Neural cell (in vitro differentiated cells): ENCODE data around the gene SMG6. TPM values are rescaled to one million over a fixed set of nuclear protein-coding genes. Genes with fewer than 3 reads are reported as not detected.
A peak's percentile ranks its signal among the peaks of the same experiment; 100 is the strongest.

ENCODE experiments used
- H2AFZ ChIP-seq: fragments of 200-600, 300-800 bp; sonication (generic), shearing (Covaris generic); 2 replicates; pipeline ENCODE4 v1.6.0; 2014; ENCODE audit warnings: low read depth, mild to moderate bottlenecking, antibody characterized with exemption, low read length, moderate library complexity
- H3F3A ChIP-seq: fragments of 200-600 bp; shearing (Covaris generic); 2 replicates; pipeline ENCODE4 v1.6.1; 2016; ENCODE audit warnings: mild to moderate bottlenecking, moderate library complexity, mixed read lengths, antibody characterized with exemption, low read length; ENCODE audit not compliant: insufficient read depth, poor library complexity, severe bottlenecking
- H3K27ac ChIP-seq: fragments of 200-600, 300-800 bp; sonication (generic), shearing (Covaris generic); 2 replicates; pipeline ENCODE4 v1.5.1; 2014; ENCODE audit warnings: mild to moderate bottlenecking, low read length, moderate library complexity
- H3K27me3 ChIP-seq: fragments of 300-800, 200-600 bp; sonication (generic), shearing (Covaris generic); 2 replicates; pipeline ENCODE4 v1.6.0; 2014; ENCODE audit warnings: mild to moderate bottlenecking, low read depth, low read length, moderate library complexity; ENCODE audit not compliant: insufficient read depth
- H3K36me3 ChIP-seq: fragments of 300-800, 200-600 bp; sonication (generic), shearing (Covaris generic); 2 replicates; pipeline ENCODE4 v1.5.1; 2014; ENCODE audit warnings: mild to moderate bottlenecking, antibody characterized with exemption, low read length, moderate library complexity; ENCODE audit not compliant: insufficient read depth
- H3K4me2 ChIP-seq: fragments of 300-800, 200-600 bp; sonication (generic), shearing (Covaris generic); 2 replicates; pipeline ENCODE4 v1.6.0; 2014; ENCODE audit warnings: mild to moderate bottlenecking, low read length
- H3K4me3 ChIP-seq: fragments of 300-800, 200-600 bp; sonication (generic), shearing (Covaris generic); 2 replicates; pipeline ENCODE4 v1.5.1; 2014; ENCODE audit warnings: mild to moderate bottlenecking, low read length, moderate library complexity
- H3K79me2 ChIP-seq: fragments of 200-600 bp; shearing (Covaris generic); replicated peaks from 2 replicates; pipeline ENCODE4 v1.6.0; 2014; ENCODE audit warnings: mild to moderate bottlenecking, low read length, moderate library complexity; ENCODE audit not compliant: insufficient read depth
- H3K9ac ChIP-seq: fragments of 300-800, 200-600 bp; sonication (generic), shearing (Covaris generic); 2 replicates; pipeline ENCODE4 v1.6.1; 2016; ENCODE audit warnings: mild to moderate bottlenecking, low read length, mixed read lengths
- H3K9me2 ChIP-seq: fragments of 200-600 bp; shearing (Covaris generic); 2 replicates; pipeline ENCODE4 v1.6.1; 2016; ENCODE audit warnings: mild to moderate bottlenecking, low read length, mixed read lengths; ENCODE audit not compliant: insufficient read depth
- H3K9me3 ChIP-seq: fragments of 200-600, 300-800 bp; sonication (generic), shearing (Covaris generic); 2 replicates; pipeline ENCODE4 v1.6.1; 2016; ENCODE audit warnings: mild to moderate bottlenecking, mixed run types, low read length, moderate library complexity, mixed read lengths
- H4K20me1 ChIP-seq: fragments of 200-600 bp; shearing (Covaris generic); 2 replicates; pipeline ENCODE4 v1.6.1; 2016; ENCODE audit warnings: mild to moderate bottlenecking, mixed run types; ENCODE audit not compliant: insufficient read depth
- EP300 ChIP-seq: fragments of 450-650 bp; conservative IDR thresholded peaks from 2 replicates; pipeline ENCODE4 v1.6.1; 2014; ENCODE audit warnings: antibody characterized with exemption, mild to moderate bottlenecking, moderate library complexity; ENCODE audit not compliant: poor library complexity, severe bottlenecking
- EZH2 ChIP-seq: fragments of 200-600, 300-800 bp; shearing (Covaris generic), sonication (generic); IDR thresholded peaks from 2 replicates; pipeline ENCODE4 v1.6.1; 2014; ENCODE audit warnings: antibody characterized with exemption, low read length, borderline replicate concordance, mild to moderate bottlenecking; ENCODE audit not compliant: insufficient read depth, poor library complexity, severe bottlenecking
- MXI1 ChIP-seq: fragments of 450-650 bp; conservative IDR thresholded peaks from 2 replicates; pipeline ENCODE4 v1.6.1; 2014; ENCODE audit warnings: antibody characterized with exemption, mild to moderate bottlenecking; ENCODE audit not compliant: poor library complexity, severe bottlenecking
- POLR2AphosphoS5 ChIP-seq: IDR thresholded peaks from 2 replicates; pipeline ENCODE4 v1.6.1; 2012
- RAD21 ChIP-seq: fragments of 450-650 bp; conservative IDR thresholded peaks from 2 replicates; pipeline ENCODE4 v1.6.1; 2014; ENCODE audit warnings: antibody characterized with exemption, mild to moderate bottlenecking, moderate library complexity
- SMC3 ChIP-seq: fragments of 450-650 bp; conservative IDR thresholded peaks from 2 replicates; pipeline ENCODE4 v1.6.1; 2014; ENCODE audit warnings: antibody characterized with exemption, mild to moderate bottlenecking, moderate library complexity; ENCODE audit not compliant: poor library complexity
- TAF1 ChIP-seq: IDR thresholded peaks from 2 replicates; pipeline ENCODE4 v1.6.1; 2012; ENCODE audit warnings: low read depth
- polyA plus RNA-seq: library from polyadenylated mRNA; depleted of rRNA; stranded (reverse); fragments of >200 nt; gene quantifications from 2 replicates; pipeline ENCODE4 v1.2.3, GENCODE V29; 2014
- TF ChIP-seq, protein P1 (sequence below): IDR thresholded peaks from 2 replicates; pipeline ENCODE4 v1.6.1; 2012; ENCODE audit warnings: borderline replicate concordance
- TF ChIP-seq, protein P2 (sequence below): fragments of 450-650 bp; IDR thresholded peaks from 2 replicates; pipeline ENCODE4 v1.5.1; 2014; ENCODE audit warnings: antibody characterized with exemption, mild to moderate bottlenecking, moderate library complexity; ENCODE audit not compliant: poor library complexity, severe bottlenecking

SMG6 gene
- polyA plus RNA-seq, 1 donor from 2014 or later: 13.9 TPM

- H3K9me3 ChIP-seq: no peaks in the 10 kb centered on the region
- no peaks in the 10 kb centered on the region for H3F3A ChIP-seq
- no peak overlapping the region for H3K4me2 ChIP-seq
- no peaks in the 10 kb centered on the region for H4K20me1 ChIP-seq
- no peaks in the 10 kb centered on the region for H3K9me2 ChIP-seq
- peaks cover 48% of the 10 kb centered on the region for H3K27me3 ChIP-seq
- H3K4me3 ChIP-seq: no peak overlapping the region
- H3K27ac ChIP-seq: no peak overlapping the region
- H3K9ac ChIP-seq: peak overlapping the region; percentile 67
- H3K36me3 ChIP-seq: no peaks in the 10 kb centered on the region
- H2AFZ ChIP-seq: no peak overlapping the region
- peaks cover 3% of the 10 kb centered on the region for H3K79me2 ChIP-seq
- no peak for TF ChIP-seq SMC3
- TF ChIP-seq EZH2: no peak
- TF ChIP-seq, protein P1, sequence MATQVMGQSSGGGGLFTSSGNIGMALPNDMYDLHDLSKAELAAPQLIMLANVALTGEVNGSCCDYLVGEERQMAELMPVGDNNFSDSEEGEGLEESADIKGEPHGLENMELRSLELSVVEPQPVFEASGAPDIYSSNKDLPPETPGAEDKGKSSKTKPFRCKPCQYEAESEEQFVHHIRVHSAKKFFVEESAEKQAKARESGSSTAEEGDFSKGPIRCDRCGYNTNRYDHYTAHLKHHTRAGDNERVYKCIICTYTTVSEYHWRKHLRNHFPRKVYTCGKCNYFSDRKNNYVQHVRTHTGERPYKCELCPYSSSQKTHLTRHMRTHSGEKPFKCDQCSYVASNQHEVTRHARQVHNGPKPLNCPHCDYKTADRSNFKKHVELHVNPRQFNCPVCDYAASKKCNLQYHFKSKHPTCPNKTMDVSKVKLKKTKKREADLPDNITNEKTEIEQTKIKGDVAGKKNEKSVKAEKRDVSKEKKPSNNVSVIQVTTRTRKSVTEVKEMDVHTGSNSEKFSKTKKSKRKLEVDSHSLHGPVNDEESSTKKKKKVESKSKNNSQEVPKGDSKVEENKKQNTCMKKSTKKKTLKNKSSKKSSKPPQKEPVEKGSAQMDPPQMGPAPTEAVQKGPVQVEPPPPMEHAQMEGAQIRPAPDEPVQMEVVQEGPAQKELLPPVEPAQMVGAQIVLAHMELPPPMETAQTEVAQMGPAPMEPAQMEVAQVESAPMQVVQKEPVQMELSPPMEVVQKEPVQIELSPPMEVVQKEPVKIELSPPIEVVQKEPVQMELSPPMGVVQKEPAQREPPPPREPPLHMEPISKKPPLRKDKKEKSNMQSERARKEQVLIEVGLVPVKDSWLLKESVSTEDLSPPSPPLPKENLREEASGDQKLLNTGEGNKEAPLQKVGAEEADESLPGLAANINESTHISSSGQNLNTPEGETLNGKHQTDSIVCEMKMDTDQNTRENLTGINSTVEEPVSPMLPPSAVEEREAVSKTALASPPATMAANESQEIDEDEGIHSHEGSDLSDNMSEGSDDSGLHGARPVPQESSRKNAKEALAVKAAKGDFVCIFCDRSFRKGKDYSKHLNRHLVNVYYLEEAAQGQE: no peak
- no peak for TF ChIP-seq POLR2AphosphoS5
- no peak for TF ChIP-seq TAF1
- TF ChIP-seq, protein P2, sequence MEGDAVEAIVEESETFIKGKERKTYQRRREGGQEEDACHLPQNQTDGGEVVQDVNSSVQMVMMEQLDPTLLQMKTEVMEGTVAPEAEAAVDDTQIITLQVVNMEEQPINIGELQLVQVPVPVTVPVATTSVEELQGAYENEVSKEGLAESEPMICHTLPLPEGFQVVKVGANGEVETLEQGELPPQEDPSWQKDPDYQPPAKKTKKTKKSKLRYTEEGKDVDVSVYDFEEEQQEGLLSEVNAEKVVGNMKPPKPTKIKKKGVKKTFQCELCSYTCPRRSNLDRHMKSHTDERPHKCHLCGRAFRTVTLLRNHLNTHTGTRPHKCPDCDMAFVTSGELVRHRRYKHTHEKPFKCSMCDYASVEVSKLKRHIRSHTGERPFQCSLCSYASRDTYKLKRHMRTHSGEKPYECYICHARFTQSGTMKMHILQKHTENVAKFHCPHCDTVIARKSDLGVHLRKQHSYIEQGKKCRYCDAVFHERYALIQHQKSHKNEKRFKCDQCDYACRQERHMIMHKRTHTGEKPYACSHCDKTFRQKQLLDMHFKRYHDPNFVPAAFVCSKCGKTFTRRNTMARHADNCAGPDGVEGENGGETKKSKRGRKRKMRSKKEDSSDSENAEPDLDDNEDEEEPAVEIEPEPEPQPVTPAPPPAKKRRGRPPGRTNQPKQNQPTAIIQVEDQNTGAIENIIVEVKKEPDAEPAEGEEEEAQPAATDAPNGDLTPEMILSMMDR: no peak
- TF ChIP-seq MXI1: no peak
- no peak for TF ChIP-seq RAD21
- no peak for TF ChIP-seq EP300
These were observed 251.5 kb downstream of the SMG6 start for GRCh38 chr17:2051933-2052559.

- Histone ChIP-seq H3K36me3 (no peaks in the 10 kb centered on the region), H3K27me3 (peaks cover 42% of the 10 kb centered on the region), H3K4me3 (peak overlapping the region; percentile 68), H3K9me3 (no peaks in the 10 kb centered on the region), H3F3A (no peaks in the 10 kb centered on the region), H3K79me2 (peaks cover 3% of the 10 kb centered on the region), H3K9ac (peak overlapping the region; percentile 67), H2AFZ (no peak overlapping the region), H3K9me2 (no peaks in the 10 kb centered on the region), H3K4me2 (no peak overlapping the region), H4K20me1 (no peaks in the 10 kb centered on the region), H3K27ac (no peak overlapping the region)
- no peak for TF ChIP-seq TAF1
- TF ChIP-seq EP300: no peak
- TF ChIP-seq SMC3: no peak
- TF ChIP-seq, protein P2: no peak
- TF ChIP-seq POLR2AphosphoS5: no peak
- no peak for TF ChIP-seq MXI1
- TF ChIP-seq, protein P1: no peak
- TF ChIP-seq EZH2: no peak
- TF ChIP-seq RAD21: no peak
These were observed 252.3 kb downstream of the SMG6 start for GRCh38 chr17:2051061-2051932.
